ENCODE results near the gene EBF3. TPM values are rescaled to one million over a fixed set of nuclear protein-coding genes. Genes with fewer than 3 reads are reported as not detected.
"Not testable (repeated sequence)": the region's sequence is repeated elsewhere in the genome, so short reads cannot be mapped to it uniquely, and the experiment has no call there.

EBF3 gene
- total RNA-seq, 1 donor from 2014 or later: 1.2 TPM

GRCh38 chr10:129922598-129923123, 41.4 kb downstream of the EBF3 start:
- Mint-ChIP-seq H3K4me1 (no peaks in the 10 kb centered on the region), H3K27me3 (ENCODE audit: low read depth) (peaks cover 10% of the 10 kb centered on the region), H3K27ac (no peak overlapping the region), H3K9me3 (no peaks in the 10 kb centered on the region), H3K36me3 (no peaks in the 10 kb centered on the region), H3K4me3 (no peak overlapping the region)
- no peak for DNase-seq (ENCODE audit: low spot score in 2 of 2, unreplicated experiment in 2 of 2)
- TF ChIP-seq CTCF (IDR thresholded peaks at IDR 0.05; ENCODE audit: unreplicated experiment): no peak

GRCh38 chr10:129921801-129922597, 42.1 kb downstream of the EBF3 start:
- Mint-ChIP-seq H3K27ac (no peak overlapping the region), H3K36me3 (no peaks in the 10 kb centered on the region), H3K4me3 (no peak overlapping the region), H3K4me1 (no peaks in the 10 kb centered on the region), H3K9me3 (no peaks in the 10 kb centered on the region), H3K27me3 (ENCODE audit: low read depth) (peaks cover 6% of the 10 kb centered on the region)
- no peak for DNase-seq (ENCODE audit: low spot score in 2 of 2, unreplicated experiment in 2 of 2)
- TF ChIP-seq CTCF (IDR thresholded peaks at IDR 0.05; ENCODE audit: unreplicated experiment): no peak

- Mint-ChIP-seq H3K27me3 (ENCODE audit: low read depth) (peaks cover 6% of the 10 kb centered on the region), H3K9me3 (no peaks in the 10 kb centered on the region), H3K4me3 (no peak overlapping the region), H3K27ac (no peak overlapping the region), H3K36me3 (no peaks in the 10 kb centered on the region), H3K4me1 (no peaks in the 10 kb centered on the region)
- no peak for TF ChIP-seq CTCF (IDR thresholded peaks at IDR 0.05; ENCODE audit: unreplicated experiment)
- DNase-seq (ENCODE audit: low spot score in 2 of 2, unreplicated experiment in 2 of 2): no peak
Measured at GRCh38 chr10:129921065-129921670, 42.9 kb downstream of the EBF3 start.

GRCh38 chr10:129920187-129920586, 43.9 kb downstream of the EBF3 start:
- not testable (repeated sequence) for H3K4me1 Mint-ChIP-seq; H3K27me3 Mint-ChIP-seq (ENCODE audit: low read depth); H3K9me3 Mint-ChIP-seq; H3K36me3 Mint-ChIP-seq; DNase-seq (ENCODE audit: low spot score in 2 of 2, unreplicated experiment in 2 of 2); H3K4me3 Mint-ChIP-seq; H3K27ac Mint-ChIP-seq

- Mint-ChIP-seq H3K27me3 (ENCODE audit: low read depth) (peaks cover 1% of the 10 kb centered on the region), H3K27ac (no peak overlapping the region), H3K4me1 (no peaks in the 10 kb centered on the region), H3K4me3 (no peak overlapping the region), H3K9me3 (no peaks in the 10 kb centered on the region), H3K36me3 (no peaks in the 10 kb centered on the region)
- DNase-seq (ENCODE audit: low spot score in 2 of 2, unreplicated experiment in 2 of 2): no peak
- no peak for TF ChIP-seq CTCF (IDR thresholded peaks at IDR 0.05; ENCODE audit: unreplicated experiment)
Measured at GRCh38 chr10:129919358-129919757, 44.7 kb downstream of the EBF3 start.

- TF ChIP-seq CTCF (IDR thresholded peaks at IDR 0.05; ENCODE audit: unreplicated experiment): no peak
- Mint-ChIP-seq H3K9me3 (no peaks in the 10 kb centered on the region), H3K4me3 (no peak overlapping the region), H3K27me3 (ENCODE audit: low read depth) (peaks cover 1% of the 10 kb centered on the region), H3K27ac (no peak overlapping the region), H3K4me1 (no peaks in the 10 kb centered on the region), H3K36me3 (no peaks in the 10 kb centered on the region)
- DNase-seq (ENCODE audit: low spot score in 2 of 2, unreplicated experiment in 2 of 2): no peak
Measured at GRCh38 chr10:129918836-129919235, 45.2 kb downstream of the EBF3 start.
